Activated naive CD8-positive, alpha-beta T cell treated with anti-CD3 and anti-CD28 coated beads, Interleukin-2, amount 50 U/mL, for 24 hours (primary cell): Measurements from ENCODE around the gene CCDC93.
"Not testable (repeated sequence)": the region's sequence is repeated elsewhere in the genome, so short reads cannot be mapped to it uniquely, and the experiment has no call there.

Source experiments
- ATAC-seq: fragments of 150-1000 bp; cut with Tn5 transposase; one replicate; pipeline ENCODE4 v1.10.0; 2021
- DNase-seq: peaks from one replicate; pipeline ENCODE4 v3.0.0; 2021
- H3K27ac Mint-ChIP-seq: one replicate; pipeline ENCODE4 v1.8.0; 2021; ENCODE audit warnings: mild to moderate bottlenecking, mixed read lengths
- H3K27me3 Mint-ChIP-seq: one replicate; pipeline ENCODE4 v1.8.0; 2021; ENCODE audit warnings: mixed read lengths
- H3K36me3 Mint-ChIP-seq: one replicate; pipeline ENCODE4 v1.8.0; 2021; ENCODE audit warnings: low read depth, mixed read lengths
- H3K4me1 Mint-ChIP-seq: one replicate; pipeline ENCODE4 v1.8.0; 2021; ENCODE audit warnings: mixed read lengths
- H3K4me3 Mint-ChIP-seq: one replicate; pipeline ENCODE4 v1.8.0; 2021; ENCODE audit warnings: mild to moderate bottlenecking, moderate library complexity, mixed read lengths
- H3K9me3 Mint-ChIP-seq: one replicate; pipeline ENCODE4 v1.8.0; 2021; ENCODE audit warnings: mixed read lengths

Gene CCDC93

DNA sequence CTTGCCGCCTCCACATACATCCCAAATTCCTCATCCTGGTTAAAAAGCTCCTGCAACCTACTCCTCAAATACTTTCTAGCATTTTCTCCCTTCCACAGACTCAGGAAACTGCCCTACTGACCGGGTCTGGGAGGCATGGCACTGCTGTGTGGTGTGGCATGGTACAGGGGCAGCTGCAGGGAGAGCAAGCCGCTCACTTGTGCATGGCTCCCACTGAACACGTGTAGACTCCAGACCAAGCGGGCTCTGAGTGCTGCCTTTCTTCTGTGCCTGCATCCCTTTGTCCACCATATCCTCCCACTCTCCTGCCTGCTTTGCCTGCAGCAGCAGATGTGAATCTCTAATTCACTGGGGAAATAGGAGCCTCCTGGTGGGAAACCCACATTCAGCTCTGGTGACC lies 72.2 kb downstream of the CCDC93 start:
- Mint-ChIP-seq H3K4me1 (no peaks in the 10 kb centered on the region), H3K36me3 (peaks cover 56% of the 10 kb centered on the region), H3K9me3 (no peaks in the 10 kb centered on the region), H3K27ac (no peak overlapping the region), H3K4me3 (no peak overlapping the region), H3K27me3 (no peaks in the 10 kb centered on the region)
- DNase-seq (no peak), ATAC-seq (no peak)

DNA sequence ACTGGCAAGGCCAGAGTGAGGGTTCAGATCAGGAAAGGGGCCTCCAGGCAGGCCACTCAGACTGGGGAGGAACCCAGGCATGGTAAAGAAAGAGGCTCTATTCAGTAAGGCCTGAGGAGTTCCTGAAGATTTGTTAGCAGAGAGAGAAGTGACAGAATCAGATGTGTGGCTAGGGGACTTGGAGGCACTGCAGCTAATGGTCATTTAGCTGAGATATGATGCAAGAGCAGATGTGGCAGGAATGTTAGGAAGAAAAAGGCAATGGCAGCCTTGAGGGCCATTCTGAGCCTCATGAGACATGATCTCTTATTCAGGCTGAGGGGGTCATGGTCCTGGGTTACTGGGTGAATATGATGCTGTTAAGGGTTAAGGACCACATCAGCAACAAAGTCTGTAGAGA lies 73.4 kb downstream of the CCDC93 start:
- Mint-ChIP-seq H3K36me3 (peaks cover 56% of the 10 kb centered on the region), H3K27ac (no peak overlapping the region), H3K27me3 (no peaks in the 10 kb centered on the region), H3K9me3 (no peaks in the 10 kb centered on the region), H3K4me3 (no peak overlapping the region), H3K4me1 (no peaks in the 10 kb centered on the region)
- no peak for ATAC-seq
- DNase-seq, result no peak

- Mint-ChIP-seq H3K4me1 (no peaks in the 10 kb centered on the region), H3K27me3 (no peaks in the 10 kb centered on the region), H3K4me3 (no peak overlapping the region), H3K36me3 (peaks cover 60% of the 10 kb centered on the region), H3K9me3 (no peaks in the 10 kb centered on the region), H3K27ac (no peak overlapping the region)
- ATAC-seq, result no peak
- no peak for DNase-seq
Observed at GRCh38 chr2:117938611-117939010, 75.3 kb downstream of the CCDC93 start.

DNA sequence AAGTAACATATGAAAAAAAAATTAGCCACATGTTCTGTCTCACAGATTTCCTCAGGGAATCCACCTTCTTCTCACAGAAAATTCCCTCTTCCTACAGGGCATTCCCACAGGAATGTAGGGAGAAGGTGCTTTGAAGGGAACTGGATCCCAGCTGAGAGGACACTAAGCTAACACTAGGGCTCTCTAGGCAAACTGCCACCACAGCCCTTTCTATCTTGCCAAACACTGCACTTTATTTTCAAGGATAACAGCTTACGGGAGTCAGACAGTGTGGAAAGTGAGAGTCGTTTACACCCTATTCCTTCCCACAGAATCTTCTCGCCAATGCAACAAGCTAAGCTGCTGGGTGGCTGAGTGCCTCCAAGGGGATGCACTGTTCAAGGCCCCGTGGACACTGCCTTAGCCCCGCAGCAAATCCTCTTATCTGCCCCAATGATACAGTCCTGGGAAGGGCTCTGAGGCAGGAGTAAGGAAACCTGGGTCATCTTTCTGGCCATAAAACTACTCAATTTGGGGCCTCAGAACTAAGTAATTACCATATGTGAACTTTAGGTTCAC lies 76.9 kb downstream of the CCDC93 start:
- H3K27ac Mint-ChIP-seq, result no peak overlapping the region
- no peaks in the 10 kb centered on the region for H3K9me3 Mint-ChIP-seq
- H3K4me1 Mint-ChIP-seq, result no peaks in the 10 kb centered on the region

GRCh38 chr2:117935954-117936353 lies 77.9 kb downstream of the CCDC93 start:
- H3K4me1 Mint-ChIP-seq, result peaks cover 2% of the 10 kb centered on the region
- H3K27ac Mint-ChIP-seq, result no peak overlapping the region
- no peaks in the 10 kb centered on the region for H3K9me3 Mint-ChIP-seq
- no peak for DNase-seq
- no peaks in the 10 kb centered on the region for H3K27me3 Mint-ChIP-seq
- H3K4me3 Mint-ChIP-seq, result no peak overlapping the region
- peaks cover 78% of the 10 kb centered on the region for H3K36me3 Mint-ChIP-seq
- no peak for ATAC-seq

More for the DNA sequence above, 76.9 kb downstream of the CCDC93 start:
- ATAC-seq (no peak), DNase-seq (no peak)
- Mint-ChIP-seq H3K36me3 (peaks cover 71% of the 10 kb centered on the region), H3K27me3 (no peaks in the 10 kb centered on the region), H3K4me3 (no peak overlapping the region)

GRCh38 chr2:117935456-117935855 lies 78.4 kb downstream of the CCDC93 start:
- Mint-ChIP-seq H3K36me3 (peaks cover 79% of the 10 kb centered on the region), H3K9me3 (no peaks in the 10 kb centered on the region), H3K27me3 (no peaks in the 10 kb centered on the region), H3K4me1 (peaks cover 2% of the 10 kb centered on the region), H3K4me3 (no peak overlapping the region), H3K27ac (no peak overlapping the region)
- DNase-seq (no peak), ATAC-seq (no peak)

DNA sequence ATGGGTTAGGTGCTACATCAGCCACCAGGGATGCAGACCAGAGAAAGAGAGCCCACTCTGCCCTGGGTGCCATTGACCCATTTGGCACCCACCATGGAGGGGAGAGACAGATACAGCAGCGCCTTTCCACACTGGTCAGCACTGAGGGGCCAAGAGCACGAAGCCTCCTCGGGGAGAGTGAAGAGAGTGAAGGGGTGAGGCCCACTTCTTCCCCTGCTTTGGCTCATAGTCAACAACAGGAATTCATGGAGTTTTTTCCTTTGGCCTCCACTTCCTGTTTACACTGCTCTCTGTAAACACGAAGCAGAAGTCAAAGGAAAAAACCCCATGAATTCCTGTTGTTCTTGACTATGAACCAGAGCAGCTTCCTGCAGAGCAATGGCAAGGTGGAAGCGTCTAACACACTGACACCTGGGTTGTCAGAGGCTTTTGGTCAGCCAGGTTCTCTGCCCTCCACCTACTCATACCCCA lies 80.0 kb downstream of the CCDC93 start:
- DNase-seq (no peak), ATAC-seq (no peak)
- no peak overlapping the region for H3K27ac Mint-ChIP-seq
- no peaks in the 10 kb centered on the region for H3K27me3 Mint-ChIP-seq
- H3K36me3 Mint-ChIP-seq, result peaks cover 83% of the 10 kb centered on the region
- peaks cover 5% of the 10 kb centered on the region for H3K9me3 Mint-ChIP-seq
- no peak overlapping the region for H3K4me3 Mint-ChIP-seq
- peaks cover 2% of the 10 kb centered on the region for H3K4me1 Mint-ChIP-seq

- peaks cover 2% of the 10 kb centered on the region for H3K4me1 Mint-ChIP-seq
- H3K36me3 Mint-ChIP-seq, result peaks cover 90% of the 10 kb centered on the region
- no peak overlapping the region for H3K4me3 Mint-ChIP-seq
- peaks cover 5% of the 10 kb centered on the region for H3K9me3 Mint-ChIP-seq
- no peaks in the 10 kb centered on the region for H3K27me3 Mint-ChIP-seq
- no peak for ATAC-seq
- no peak for DNase-seq
- H3K27ac Mint-ChIP-seq, result no peak overlapping the region
Observed at GRCh38 chr2:117931978-117932377, 81.9 kb downstream of the CCDC93 start.

DNA sequence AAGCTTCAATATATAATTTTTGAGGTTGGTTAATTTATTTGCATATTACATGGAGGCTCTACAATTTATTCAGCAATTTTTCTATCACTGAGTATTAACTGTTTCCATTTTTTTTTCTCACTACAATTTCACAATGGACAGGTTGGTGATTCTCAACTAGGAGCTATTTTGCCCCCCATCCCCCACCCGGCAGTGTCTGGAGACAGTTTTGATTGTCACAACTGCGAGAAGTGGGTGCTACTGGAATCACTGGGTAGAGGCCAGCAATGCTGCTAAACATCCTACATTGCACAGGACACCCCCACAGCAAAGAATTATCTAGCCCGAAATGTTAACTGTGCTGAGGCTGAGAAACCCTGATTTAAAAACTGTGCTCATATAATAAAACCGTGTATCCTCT lies 82.6 kb downstream of the CCDC93 start:
- H3K27me3 Mint-ChIP-seq, result no peaks in the 10 kb centered on the region
- H3K4me3 Mint-ChIP-seq, result no peak overlapping the region
- peaks cover 2% of the 10 kb centered on the region for H3K4me1 Mint-ChIP-seq
- DNase-seq (no peak), ATAC-seq (no peak)
- H3K27ac Mint-ChIP-seq, result no peak overlapping the region
- H3K9me3 Mint-ChIP-seq, result peaks cover 5% of the 10 kb centered on the region
- peaks cover 90% of the 10 kb centered on the region for H3K36me3 Mint-ChIP-seq

DNA sequence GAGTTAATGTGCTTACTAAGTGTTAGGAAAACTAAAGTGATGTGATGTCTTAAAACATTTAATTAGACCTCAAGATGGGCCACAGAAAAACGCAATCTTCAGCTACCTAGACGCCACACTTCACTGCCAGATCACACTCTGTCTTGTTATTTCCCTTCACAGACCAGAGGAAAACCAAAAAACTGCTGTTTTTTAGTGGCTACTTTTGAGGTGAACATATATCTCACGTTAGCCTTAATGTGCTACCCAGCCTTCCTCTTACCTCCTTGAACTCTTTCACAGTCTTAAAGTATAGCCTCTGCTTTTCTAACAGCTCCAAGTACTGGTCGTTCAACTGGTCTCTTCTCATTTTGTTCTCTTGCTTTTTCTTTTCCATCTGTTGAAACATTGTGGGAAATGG lies 83.1 kb downstream of the CCDC93 start:
- no peak for DNase-seq
- H3K27ac Mint-ChIP-seq, result no peak overlapping the region
- no peak overlapping the region for H3K4me3 Mint-ChIP-seq
- peaks cover 2% of the 10 kb centered on the region for H3K4me1 Mint-ChIP-seq
- peaks cover 88% of the 10 kb centered on the region for H3K36me3 Mint-ChIP-seq
- no peak for ATAC-seq
- H3K9me3 Mint-ChIP-seq, result peaks cover 5% of the 10 kb centered on the region
- H3K27me3 Mint-ChIP-seq, result no peaks in the 10 kb centered on the region

DNA sequence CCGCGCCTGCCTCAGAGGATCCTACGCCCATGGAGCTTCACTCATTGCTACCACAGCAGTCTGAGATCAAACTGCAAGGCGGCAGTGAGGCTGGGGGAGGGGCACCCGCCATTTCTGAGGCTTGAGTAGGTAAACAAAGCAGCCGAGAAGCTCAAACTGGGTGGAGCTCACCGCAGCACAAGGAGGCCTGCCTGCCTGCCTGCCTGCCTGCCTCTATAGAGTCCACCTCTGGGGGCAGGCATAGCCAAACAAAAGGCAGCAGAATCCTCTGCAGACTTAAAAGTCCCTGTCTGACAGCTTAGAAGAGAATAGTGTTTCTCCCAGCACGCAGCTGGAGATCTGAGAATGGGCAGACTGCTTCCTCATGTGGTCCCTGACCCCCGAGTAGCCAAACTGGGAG lies 90.4 kb downstream of the CCDC93 start:
- not testable (repeated sequence) for ATAC-seq, H3K27ac Mint-ChIP-seq, H3K4me3 Mint-ChIP-seq, H3K9me3 Mint-ChIP-seq, H3K27me3 Mint-ChIP-seq, H3K4me1 Mint-ChIP-seq, DNase-seq
- peaks cover 71% of the 10 kb centered on the region for H3K36me3 Mint-ChIP-seq

GRCh38 chr2:117921520-117921919 lies 92.3 kb downstream of the CCDC93 start:
- H3K27me3 Mint-ChIP-seq, result no peaks in the 10 kb centered on the region
- H3K27ac Mint-ChIP-seq, result no peak overlapping the region
- peaks cover 74% of the 10 kb centered on the region for H3K36me3 Mint-ChIP-seq
- no peak for DNase-seq
- H3K4me3 Mint-ChIP-seq, result no peak overlapping the region
- no peak for ATAC-seq
- no peaks in the 10 kb centered on the region for H3K4me1 Mint-ChIP-seq
- H3K9me3 Mint-ChIP-seq, result no peaks in the 10 kb centered on the region

GRCh38 chr2:117918608-117919007 lies 95.3 kb downstream of the CCDC93 start:
- Mint-ChIP-seq H3K36me3 (peaks cover 79% of the 10 kb centered on the region), H3K9me3 (peaks cover 5% of the 10 kb centered on the region), H3K27ac (no peak overlapping the region), H3K27me3 (no peaks in the 10 kb centered on the region), H3K4me1 (no peaks in the 10 kb centered on the region), H3K4me3 (no peak overlapping the region)
- DNase-seq (no peak), ATAC-seq (no peak)

DNA sequence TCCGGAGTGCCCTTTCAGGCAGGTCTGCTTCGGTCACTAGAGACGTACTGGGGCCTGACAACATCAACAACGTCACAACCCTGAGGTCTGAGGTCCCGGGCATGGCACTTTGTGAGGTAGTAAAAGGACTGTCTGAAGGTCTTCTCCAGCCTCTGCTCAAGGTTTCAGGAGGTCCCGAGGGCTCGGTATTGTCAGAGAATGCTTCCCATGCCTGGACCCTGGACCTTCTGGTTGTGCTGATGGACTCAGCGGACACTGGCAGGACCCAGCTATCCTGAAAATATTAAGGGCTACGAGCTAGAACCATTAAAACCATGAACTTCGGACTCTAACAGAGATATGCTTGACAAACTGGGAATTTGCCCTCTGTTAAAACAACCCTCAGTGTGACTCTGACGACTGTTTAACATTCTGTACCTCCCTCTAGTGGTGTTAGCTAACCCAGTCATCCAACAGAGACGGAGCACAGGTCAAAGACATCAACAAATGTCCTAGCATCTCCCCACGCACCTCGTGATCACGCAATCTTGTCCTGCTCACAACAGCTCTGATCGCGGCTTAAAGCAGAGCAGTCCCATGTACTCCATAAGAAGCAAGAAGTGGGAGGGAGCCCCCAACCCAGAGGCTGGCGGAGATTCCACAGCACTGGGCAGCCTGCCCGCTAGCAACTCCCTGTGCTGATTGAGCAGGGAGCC lies 96.5 kb downstream of the CCDC93 start:
- H3K27ac Mint-ChIP-seq, result no peak overlapping the region
- no peaks in the 10 kb centered on the region for H3K27me3 Mint-ChIP-seq
- peaks cover 77% of the 10 kb centered on the region for H3K36me3 Mint-ChIP-seq
- ATAC-seq (no peak), DNase-seq (no peak)
- no peaks in the 10 kb centered on the region for H3K4me1 Mint-ChIP-seq
- peaks cover 5% of the 10 kb centered on the region for H3K9me3 Mint-ChIP-seq
- H3K4me3 Mint-ChIP-seq, result no peak overlapping the region

GRCh38 chr2:117902933-117903332 lies 110.9 kb downstream of the CCDC93 start:
- Mint-ChIP-seq H3K27ac (no peak overlapping the region), H3K4me3 (no peak overlapping the region), H3K9me3 (peaks cover 12% of the 10 kb centered on the region), H3K36me3 (peaks cover 3% of the 10 kb centered on the region), H3K27me3 (peaks cover 2% of the 10 kb centered on the region), H3K4me1 (no peaks in the 10 kb centered on the region)
- DNase-seq (no peak), ATAC-seq (no peak)
